Activated CD8-positive, alpha-beta memory T cell treated with anti-CD3 and anti-CD28 coated beads, Interleukin-2, amount 50 U/mL, for 48 hours (primary cell): ENCODE measurements around the gene PCDHB16.
"Not testable (repeated sequence)": the region's sequence is repeated elsewhere in the genome, so short reads cannot be mapped to it uniquely, and the experiment has no call there.

Experiments
- DNase-seq: peaks from one replicate; pipeline ENCODE4 v3.0.0-alpha.2; 2020

The PCDHB16 gene

DNA sequence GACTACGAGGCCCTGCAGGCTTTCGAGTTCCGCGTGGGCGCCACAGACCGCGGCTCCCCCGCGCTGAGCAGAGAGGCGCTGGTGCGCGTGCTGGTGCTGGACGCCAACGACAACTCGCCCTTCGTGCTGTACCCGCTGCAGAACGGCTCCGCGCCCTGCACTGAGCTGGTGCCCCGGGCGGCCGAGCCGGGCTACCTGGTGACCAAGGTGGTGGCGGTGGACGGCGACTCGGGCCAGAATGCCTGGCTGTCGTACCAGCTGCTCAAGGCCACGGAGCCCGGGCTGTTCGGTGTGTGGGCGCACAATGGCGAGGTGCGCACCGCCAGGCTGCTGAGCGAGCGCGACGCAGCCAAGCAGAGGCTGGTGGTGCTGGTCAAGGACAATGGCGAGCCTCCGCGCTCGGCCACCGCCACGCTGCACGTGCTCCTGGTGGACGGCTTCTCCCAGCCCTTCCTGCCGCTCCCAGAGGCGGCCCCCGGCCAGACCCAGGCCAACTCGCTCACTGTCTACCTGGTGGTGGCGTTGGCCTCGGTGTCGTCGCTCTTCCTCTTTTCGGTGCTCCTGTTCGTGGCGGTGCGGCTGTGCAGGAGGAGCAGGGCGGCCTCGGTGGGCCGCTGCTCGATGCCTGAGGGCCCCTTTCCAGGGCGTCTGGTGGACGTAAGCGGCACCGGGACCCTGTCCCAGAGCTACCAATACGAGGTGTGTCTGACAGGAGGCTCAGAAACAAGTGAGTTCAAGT, 2.1 kb downstream of the PCDHB16 start:
- DNase-seq: not testable (repeated sequence)

- DNase-seq: no peak
Observed at GRCh38 chr5:141186897-141187512, 4.8 kb downstream of the PCDHB16 start, which contains the start of gene PCDHB9. Gene PCDHB9 (plus strand): TSS chr5:141187161. CDS start chr5:141187319, 158 bp downstream.

- DNase-seq: not testable (repeated sequence)
Observed at GRCh38 chr5:141188682-141189081, 6.5 kb downstream of the PCDHB16 start.

GRCh38 chr5:141189131-141189530, 6.9 kb downstream of the PCDHB16 start:
- not testable (repeated sequence) for DNase-seq

DNA sequence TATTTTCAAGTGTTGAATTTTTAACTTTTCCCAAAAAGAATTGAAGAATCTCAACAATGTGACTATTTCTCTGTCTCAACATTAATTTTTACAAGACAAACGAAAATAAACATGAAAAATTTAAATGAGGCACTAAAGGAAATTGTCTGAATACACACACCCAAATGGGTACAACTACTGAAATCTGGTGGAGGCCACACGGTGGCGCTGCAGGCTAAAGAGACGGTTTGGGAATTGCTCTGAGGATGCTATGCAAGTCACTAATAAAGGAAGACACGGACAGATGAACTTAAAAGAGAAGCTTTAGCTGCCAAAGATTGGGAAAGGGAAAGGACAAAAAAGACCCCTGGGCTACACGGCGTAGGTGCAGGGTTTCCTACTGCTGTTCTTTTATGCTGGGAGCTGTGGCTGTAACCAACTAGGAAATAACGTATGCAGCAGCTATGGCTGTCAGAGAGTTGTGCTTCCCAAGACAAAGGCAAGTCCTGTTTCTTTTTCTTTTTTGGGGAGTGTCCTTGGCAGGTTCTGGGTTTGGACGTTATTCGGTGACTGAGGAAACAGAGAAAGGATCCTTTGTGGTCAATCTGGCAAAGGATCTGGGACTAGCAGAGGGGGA, 10.0 kb downstream of the PCDHB16 start, which contains the start of gene PCDHB10:
Gene PCDHB10 (plus strand): TSS at position 244 of the 616 bp plus-strand sequence. CDS start 200 bp downstream, at position 444.
- DNase-seq: peak; percentile 65

DNA sequence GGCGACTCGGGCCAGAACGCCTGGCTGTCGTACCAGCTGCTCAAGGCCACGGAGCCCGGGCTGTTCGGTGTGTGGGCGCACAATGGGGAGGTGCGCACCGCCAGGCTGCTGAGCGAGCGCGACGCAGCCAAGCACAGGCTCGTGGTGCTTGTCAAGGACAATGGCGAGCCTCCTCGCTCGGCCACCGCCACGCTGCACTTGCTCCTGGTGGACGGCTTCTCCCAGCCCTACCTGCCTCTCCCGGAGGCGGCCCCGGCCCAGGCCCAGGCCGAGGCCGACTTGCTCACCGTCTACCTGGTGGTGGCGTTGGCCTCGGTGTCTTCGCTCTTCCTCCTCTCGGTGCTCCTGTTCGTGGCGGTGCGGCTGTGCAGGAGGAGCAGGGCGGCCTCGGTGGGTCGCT, 12.1 kb downstream of the PCDHB16 start:
- DNase-seq: not testable (repeated sequence)

DNA sequence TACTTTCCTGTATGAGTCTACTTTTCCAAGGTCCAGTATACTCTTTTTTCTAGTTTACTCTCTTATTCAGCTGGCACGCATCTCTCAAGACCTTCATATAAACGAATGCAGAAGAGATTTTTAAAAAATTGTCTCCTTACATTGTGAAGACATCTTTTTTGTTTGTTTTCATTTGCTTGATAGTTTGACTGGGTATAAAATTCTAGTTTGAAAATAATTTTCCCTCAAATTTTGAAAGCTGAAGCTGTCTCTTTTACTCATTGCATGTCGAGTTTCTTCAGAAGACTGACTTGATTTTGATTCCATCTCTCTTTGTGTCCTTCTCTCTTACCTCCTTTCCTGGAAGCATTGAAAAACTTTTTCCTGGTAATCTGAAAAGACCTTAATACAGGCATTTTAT, 14.2 kb downstream of the PCDHB16 start:
- DNase-seq: no peak

DNA sequence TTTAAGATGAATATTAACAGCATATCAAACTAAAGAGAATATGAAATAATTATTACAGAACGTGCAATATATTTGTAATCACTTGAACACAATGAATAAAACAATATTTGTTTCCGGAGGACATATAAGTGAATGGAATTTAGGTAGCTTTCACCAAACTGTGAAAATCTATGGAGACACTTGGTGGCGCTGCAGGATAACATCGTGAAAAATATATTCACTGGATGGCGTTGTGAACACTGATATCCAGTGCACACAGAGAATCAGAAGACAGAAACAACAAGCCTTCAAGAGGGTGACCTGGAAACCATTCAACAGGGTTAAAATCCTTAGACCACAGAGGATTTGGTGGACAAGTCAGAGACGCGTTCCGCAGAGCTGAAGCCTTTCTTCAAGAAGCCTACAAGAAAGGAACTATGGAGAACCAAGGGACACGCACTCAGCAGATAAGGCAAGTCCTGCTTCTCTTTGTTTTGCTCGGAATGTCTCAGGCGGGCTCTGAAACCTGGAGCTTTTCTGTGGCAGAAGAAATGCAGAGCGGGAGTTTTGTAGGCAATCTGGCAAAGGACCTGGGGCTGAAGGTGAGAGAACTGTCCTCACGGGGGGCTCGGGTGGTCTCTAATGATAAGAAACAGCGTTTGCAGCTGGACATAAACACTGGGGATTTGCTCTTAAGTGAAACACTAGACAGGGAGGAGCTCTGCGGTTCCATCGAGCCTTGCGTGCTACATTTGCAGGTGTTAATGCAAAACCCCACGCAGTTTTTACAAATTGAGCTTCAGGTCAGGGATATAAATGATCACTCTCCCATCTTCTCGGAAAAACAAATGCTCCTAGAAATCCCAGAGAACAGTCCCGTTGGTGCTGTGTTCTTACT, 17.4 kb downstream of the PCDHB16 start, which contains the start of gene PCDHB11:
Gene PCDHB11 (plus strand): TSS at position 269 of the 877 bp plus-strand sequence. CDS start 148 bp downstream, at position 417.
- no peak for DNase-seq

- not testable (repeated sequence) for DNase-seq
Observed at GRCh38 chr5:141201126-141201525, 18.9 kb downstream of the PCDHB16 start.

DNA sequence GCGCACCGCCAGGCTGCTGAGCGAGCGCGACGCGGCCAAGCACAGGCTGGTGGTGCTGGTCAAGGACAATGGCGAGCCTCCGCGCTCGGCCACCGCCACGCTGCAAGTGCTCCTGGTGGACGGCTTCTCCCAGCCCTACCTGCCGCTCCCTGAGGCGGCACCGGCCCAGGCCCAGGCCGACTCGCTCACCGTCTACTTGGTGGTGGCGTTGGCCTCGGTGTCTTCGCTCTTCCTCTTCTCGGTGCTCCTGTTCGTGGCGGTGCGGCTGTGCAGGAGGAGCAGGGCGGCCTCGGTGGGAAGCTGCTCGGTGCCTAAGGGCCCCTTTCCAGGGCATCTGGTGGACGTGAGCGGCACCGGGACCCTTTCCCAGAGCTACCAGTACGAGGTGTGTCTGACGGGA, 19.5 kb downstream of the PCDHB16 start:
- DNase-seq: not testable (repeated sequence)

DNA sequence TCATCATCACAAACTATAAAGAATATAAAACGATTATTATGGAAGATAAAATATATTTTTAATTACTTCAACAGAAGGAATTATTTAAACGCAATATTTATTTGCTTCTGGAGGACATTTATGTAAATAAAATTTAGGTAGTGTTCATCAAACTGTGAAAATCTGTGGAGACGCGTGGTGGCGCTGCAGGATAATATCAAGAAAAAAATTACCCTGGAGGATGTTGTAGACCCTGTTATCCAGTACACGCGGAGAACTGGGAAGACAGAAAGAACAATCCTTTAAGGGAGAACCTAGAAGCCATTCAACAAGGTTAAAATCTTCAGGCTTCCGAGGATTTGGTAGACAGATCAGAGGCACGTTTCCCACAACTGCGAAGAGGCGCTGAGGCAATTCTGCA, 26.3 kb downstream of the PCDHB16 start, which contains the start of gene PCDHB12:
Gene PCDHB12 (plus strand): TSS at position 242 of the 400 bp plus-strand sequence. CDS start 189 bp downstream, outside the sequence.
- DNase-seq: no peak

DNA sequence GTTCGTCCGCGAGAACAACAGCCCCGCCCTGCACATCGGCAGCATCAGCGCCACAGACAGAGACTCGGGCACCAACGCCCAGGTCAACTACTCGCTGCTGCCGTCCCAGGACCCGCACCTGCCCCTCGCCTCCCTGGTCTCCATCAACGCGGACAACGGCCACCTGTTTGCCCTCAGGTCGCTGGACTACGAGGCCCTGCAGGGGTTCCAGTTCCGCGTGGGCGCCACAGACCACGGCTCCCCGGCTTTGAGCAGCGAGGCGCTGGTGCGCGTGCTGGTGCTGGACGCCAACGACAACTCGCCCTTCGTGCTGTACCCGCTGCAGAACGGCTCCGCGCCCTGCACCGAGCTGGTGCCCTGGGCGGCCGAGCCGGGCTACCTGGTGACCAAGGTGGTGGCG, 28.1 kb downstream of the PCDHB16 start:
- DNase-seq: not testable (repeated sequence)

GRCh38 chr5:141210849-141211248, 28.7 kb downstream of the PCDHB16 start:
- not testable (repeated sequence) for DNase-seq

DNA sequence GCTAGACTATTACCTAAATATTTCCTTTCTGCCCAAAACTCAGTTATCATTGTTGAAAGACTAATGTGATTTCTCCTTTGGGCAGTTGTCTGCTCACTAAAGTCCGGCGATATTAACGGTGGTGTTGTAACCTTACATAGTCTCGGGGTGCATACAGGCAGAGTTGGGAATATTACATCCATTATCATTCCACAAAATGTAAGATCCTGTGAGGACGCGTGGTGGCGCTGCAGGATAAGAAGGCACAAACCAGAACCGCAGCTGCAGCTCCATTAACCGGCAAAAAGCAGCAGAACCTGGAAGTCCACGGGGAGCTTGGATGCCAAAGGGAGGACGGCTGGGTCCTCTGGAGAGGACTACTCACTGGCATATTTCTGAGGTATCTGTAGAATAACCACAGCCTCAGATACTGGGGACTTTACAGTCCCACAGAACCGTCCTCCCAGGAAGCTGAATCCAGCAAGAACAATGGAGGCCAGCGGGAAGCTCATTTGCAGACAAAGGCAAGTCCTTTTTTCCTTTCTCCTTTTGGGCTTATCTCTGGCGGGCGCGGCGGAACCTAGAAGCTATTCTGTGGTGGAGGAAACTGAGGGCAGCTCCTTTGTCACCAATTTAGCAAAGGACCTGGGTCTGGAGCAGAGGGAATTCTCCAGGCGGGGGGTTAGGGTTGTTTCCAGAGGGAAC, 31.6 kb downstream of the PCDHB16 start, which contains the start of gene PCDHB13:
Gene PCDHB13 (plus strand): TSS at position 264 of the 684 bp plus-strand sequence. CDS start 205 bp downstream, at position 469.
- not testable (repeated sequence) for DNase-seq

GRCh38 chr5:141214583-141214982, 32.4 kb downstream of the PCDHB16 start:
- DNase-seq: not testable (repeated sequence)

- DNase-seq: not testable (repeated sequence)
Observed at GRCh38 chr5:141215504-141215903, 33.3 kb downstream of the PCDHB16 start.

DNA sequence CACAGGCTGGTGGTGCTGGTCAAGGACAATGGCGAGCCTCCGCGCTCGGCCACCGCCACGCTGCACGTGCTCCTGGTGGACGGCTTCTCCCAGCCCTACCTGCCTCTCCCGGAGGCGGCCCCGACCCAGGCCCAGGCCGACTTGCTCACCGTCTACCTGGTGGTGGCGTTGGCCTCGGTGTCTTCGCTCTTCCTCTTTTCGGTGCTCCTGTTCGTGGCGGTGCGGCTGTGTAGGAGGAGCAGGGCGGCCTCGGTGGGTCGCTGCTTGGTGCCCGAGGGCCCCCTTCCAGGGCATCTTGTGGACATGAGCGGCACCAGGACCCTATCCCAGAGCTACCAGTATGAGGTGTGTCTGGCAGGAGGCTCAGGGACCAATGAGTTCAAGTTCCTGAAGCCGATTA, 33.8 kb downstream of the PCDHB16 start:
- not testable (repeated sequence) for DNase-seq

- DNase-seq: no peak
Observed at GRCh38 chr5:141223112-141223783, 41.1 kb downstream of the PCDHB16 start, which contains the start of gene PCDHB14. Gene PCDHB14 (plus strand): TSS chr5:141223343. CDS start chr5:141223506, 163 bp downstream.

GRCh38 chr5:141224844-141225243, 42.7 kb downstream of the PCDHB16 start:
- not testable (repeated sequence) for DNase-seq

DNA sequence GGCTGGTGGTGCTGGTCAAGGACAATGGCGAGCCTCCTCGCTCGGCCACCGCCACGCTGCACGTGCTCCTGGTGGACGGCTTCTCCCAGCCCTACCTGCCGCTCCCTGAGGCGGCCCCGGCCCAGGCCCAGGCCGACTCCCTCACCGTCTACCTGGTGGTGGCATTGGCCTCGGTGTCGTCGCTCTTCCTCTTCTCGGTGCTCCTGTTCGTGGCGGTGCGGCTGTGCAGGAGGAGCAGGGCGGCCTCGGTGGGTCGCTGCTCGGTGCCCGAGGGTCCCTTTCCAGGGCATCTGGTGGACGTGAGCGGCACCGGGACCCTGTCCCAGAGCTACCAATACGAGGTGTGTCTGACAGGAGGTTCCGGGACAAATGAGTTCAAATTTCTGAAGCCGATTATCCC, 43.2 kb downstream of the PCDHB16 start:
- DNase-seq: not testable (repeated sequence)
